Measurements from ENCODE around the gene ZNF793. TPM values are rescaled to one million over a fixed set of nuclear protein-coding genes. Genes with fewer than 3 reads are reported as not detected.

The ZNF793 gene
- total RNA-seq, 6 experiments from 2014 or later, result 0.18 to 0.80 (median 0.36) TPM

DNA sequence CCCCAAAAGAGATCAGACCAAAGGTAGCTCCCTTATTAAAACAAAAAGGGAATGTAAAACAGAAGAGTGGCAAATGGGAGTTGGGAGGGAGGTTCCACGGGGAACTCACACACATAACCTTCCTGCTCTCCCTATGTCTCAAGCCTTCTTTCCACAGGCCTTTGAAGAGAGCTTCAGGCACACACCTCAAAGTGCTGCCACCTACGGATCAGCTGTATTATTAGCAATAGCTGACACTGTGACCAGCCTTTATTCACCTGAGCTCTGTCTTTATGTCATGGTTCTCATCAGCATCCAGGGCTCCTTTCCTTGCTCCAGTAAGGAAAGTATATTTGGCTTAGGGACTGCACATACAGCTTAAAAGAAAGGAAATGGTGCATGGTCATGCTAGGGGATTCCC, 76.6 kb downstream of the ZNF793 start:
- intact Hi-C loops (cut with DNase I), result no loop called here
- no peak overlapping the region for H3K27ac ChIP-seq
- no peak for TF ChIP-seq POLR2A (IDR thresholded peaks at IDR 0.05)
- TF ChIP-seq, protein P1, sequence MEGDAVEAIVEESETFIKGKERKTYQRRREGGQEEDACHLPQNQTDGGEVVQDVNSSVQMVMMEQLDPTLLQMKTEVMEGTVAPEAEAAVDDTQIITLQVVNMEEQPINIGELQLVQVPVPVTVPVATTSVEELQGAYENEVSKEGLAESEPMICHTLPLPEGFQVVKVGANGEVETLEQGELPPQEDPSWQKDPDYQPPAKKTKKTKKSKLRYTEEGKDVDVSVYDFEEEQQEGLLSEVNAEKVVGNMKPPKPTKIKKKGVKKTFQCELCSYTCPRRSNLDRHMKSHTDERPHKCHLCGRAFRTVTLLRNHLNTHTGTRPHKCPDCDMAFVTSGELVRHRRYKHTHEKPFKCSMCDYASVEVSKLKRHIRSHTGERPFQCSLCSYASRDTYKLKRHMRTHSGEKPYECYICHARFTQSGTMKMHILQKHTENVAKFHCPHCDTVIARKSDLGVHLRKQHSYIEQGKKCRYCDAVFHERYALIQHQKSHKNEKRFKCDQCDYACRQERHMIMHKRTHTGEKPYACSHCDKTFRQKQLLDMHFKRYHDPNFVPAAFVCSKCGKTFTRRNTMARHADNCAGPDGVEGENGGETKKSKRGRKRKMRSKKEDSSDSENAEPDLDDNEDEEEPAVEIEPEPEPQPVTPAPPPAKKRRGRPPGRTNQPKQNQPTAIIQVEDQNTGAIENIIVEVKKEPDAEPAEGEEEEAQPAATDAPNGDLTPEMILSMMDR (IDR thresholded peaks at IDR 0.05), result no peak
- H3K36me3 ChIP-seq, result peaks cover 0 to 40% (median 14%) of the 10 kb centered on the region in 4 donors
- 83% methylated on average over 2 of the region's 2 CpGs for WGBS (ENCODE audit: insufficient coverage, low coverage, low lambda C conversion rate, missing lambda C conversion rate)
- DNase-seq (no peak), ATAC-seq (no peak)
- no peak overlapping the region for H3K4me3 ChIP-seq
- H3K4me1 ChIP-seq, result no peaks in the 10 kb centered on the region
- no peaks in the 10 kb centered on the region for H3K27me3 ChIP-seq
- peaks cover 0 to 28% (median 13%) of the 10 kb centered on the region in 4 donors for H3K9me3 ChIP-seq

Other genes with a start within 250 kb of the ZNF793 start
- gene ZNF527, start 135.8 kb upstream of the ZNF793 start, total RNA-seq, result 1 to 10 TPM; 2.2 to 3.4 (median 2.6) TPM
- gene ZNF569, start 39.5 kb upstream of the ZNF793 start, total RNA-seq, result 1 to 10 TPM; 1.2 to 2.6 (median 1.8) TPM
- gene ZNF570, start 37.6 kb upstream of the ZNF793 start, total RNA-seq, result 1 to 10 TPM in 5 of 6 experiments, under 1 TPM in 1; 0.93 to 2.0 (median 1.5) TPM
- gene ZNF571, start 87.9 kb downstream of the ZNF793 start, total RNA-seq, result 1 to 10 TPM; 1.2 to 3.0 (median 1.7) TPM
- 1 to 10 TPM in 4 of 6 experiments, under 1 TPM in 2; 0.37 to 2.1 (median 1.1) TPM for gene ZNF540, start 87.9 kb downstream of the ZNF793 start, total RNA-seq
- gene ZFP30, start 148.5 kb downstream of the ZNF793 start, total RNA-seq, result 1 to 10 TPM; 2.9 to 5.0 (median 4.0) TPM
- 1 to 10 TPM in 1 of 6 experiments, under 1 TPM in 5; 0.37 to 1.9 (median 0.79) TPM for gene ZNF607, start 212.8 kb downstream of the ZNF793 start, total RNA-seq